Kidney (tissue), 14 donors: Measurements from ENCODE around the gene PNMT. TPM values are rescaled to one million over a fixed set of nuclear protein-coding genes. Genes with fewer than 3 reads are reported as not detected.

ENCODE experiments used
- DNase-seq, 5 donors: peaks; one replicate each; pipeline ENCODE4 v3.0.0-alpha.2; 2013 to 2020
- FAIRE-seq: peaks from 2 replicates; lab custom pipeline; 2012; peaks lifted over from hg19 to GRCh38; lab: Jason Lieb, UNC
- H3K27ac ChIP-seq, 2 donors: one replicate each; pipeline ENCODE4 v1.7.0; 2013; ENCODE audit warnings: low read depth in 2 of 2, low read length in 2 of 2, inconsistent platforms in 1 of 2
- H3K27me3 ChIP-seq: one replicate; pipeline ENCODE4 v1.7.1; 2013; ENCODE audit warnings: low read length, inconsistent platforms; ENCODE audit not compliant: control insufficient read depth, insufficient read depth
- H3K36me3 ChIP-seq, 3 donors: one replicate each; pipeline versions ENCODE4 v1.7.0 to v1.7.1; 2013; ENCODE audit warnings: low read length in 3 of 3, control low read depth in 1 of 3, inconsistent platforms in 1 of 3; ENCODE audit not compliant: insufficient read depth in 3 of 3, control insufficient read depth in 2 of 3
- H3K4me1 ChIP-seq, 3 donors: one replicate each; pipeline versions ENCODE4 v1.7.0 to v1.7.1; 2013; ENCODE audit warnings: low read length in 3 of 3, inconsistent platforms in 1 of 3, low read depth in 1 of 3; ENCODE audit not compliant: control insufficient read depth in 2 of 3, insufficient read depth in 2 of 3
- H3K4me3 ChIP-seq, 3 donors: one replicate each; pipeline versions ENCODE4 v1.7.0 to v1.8.1; 2013; ENCODE audit warnings: low read length in 3 of 3, control low read depth in 1 of 3, inconsistent platforms in 1 of 3
- H3K9ac ChIP-seq, 3 donors: one replicate each; pipeline versions ENCODE4 v1.7.0 to v1.7.1; 2013; ENCODE audit warnings: low read length in 3 of 3, control low read depth in 1 of 3, inconsistent platforms in 1 of 3
- H3K9me3 ChIP-seq, 3 donors: one replicate each; pipeline versions ENCODE4 v1.7.0 to v1.7.1; 2013; ENCODE audit warnings: low read length in 3 of 3, control low read depth in 1 of 3, inconsistent platforms in 1 of 3; ENCODE audit not compliant: control insufficient read depth in 2 of 3, insufficient read depth in 1 of 3
- CTCF ChIP-seq: IDR thresholded peaks from 3 replicates; pipeline ENCODE4 v1.5.1; 2012; ENCODE audit warnings: mild to moderate bottlenecking, moderate library complexity, borderline replicate concordance; ENCODE audit not compliant: insufficient read depth; ENCODE audit errors: extremely low read depth
- intact Hi-C: fragments of 100-400 bp; cut with DNase I; formaldehyde crosslinking; loops from one replicate; pipeline ENCODE4 v1.11.1; 2022
- polyA plus RNA-seq: library from polyadenylated mRNA; stranded (reverse); fragments of 350-450 nt; fragmentation: Illumina TruSeq; extraction: RNeasy Lipid Tissue Mini Kit (QIAGEN cat#74804); gene quantifications from one replicate; pipeline ENCODE4 v1.2.3, GENCODE V29; 2014; ENCODE audit warnings: low read depth, low replicate concordance; ENCODE audit not compliant: insufficient read depth
- total RNA-seq: library from RNA; stranded (reverse); fragmentation: NEBNext Ultra II Directional; extraction: Animal tissue kit (Norgen Biotek cat#: 25700); gene quantifications from one replicate; pipeline ENCODE4 v1.2.1, GENCODE V29; 2021
- donor health status: control.
- donor health status: control.
- donor health status: control.
- donor health status: control.
- donor health status: control.
- donor health status: DM: yes; HTN: yes; CAD: no.
- donor health status: Normal renal cell carcinoma (clear cell type).

Gene PNMT
- total and polyA plus RNA-seq, 2 donors from 2014 or later = 2.0 to 8.2 TPM

- no peaks in the 10 kb centered on the region for H3K27me3 ChIP-seq
- H3K4me3 ChIP-seq = no peak overlapping the region
- TF ChIP-seq CTCF = no peak
- no peak overlapping the region for H3K9ac ChIP-seq
- DNase-seq = peak in 1 of 5 donors; percentile 71
- H3K27ac ChIP-seq = peak overlapping the region in 1 of 2 donors; percentile 10
- H3K9me3 ChIP-seq = no peaks in the 10 kb centered on the region
- FAIRE-seq = no peak
- H3K4me1 ChIP-seq = peaks cover 0 to 24% (median 9%) of the 10 kb centered on the region in 3 donors
- peaks cover 0 to 18% (median 6%) of the 10 kb centered on the region in 3 donors for H3K36me3 ChIP-seq
- intact Hi-C loops = no loop called here
Measured at GRCh38 chr17:39659279-39660010, 8.8 kb upstream of the PNMT start.

- Histone ChIP-seq H3K4me3 (no peak overlapping the region), H3K36me3 (peaks cover 0 to 18% (median 6%) of the 10 kb centered on the region in 3 donors), H3K27me3 (no peaks in the 10 kb centered on the region), H3K9ac (no peak overlapping the region), H3K4me1 (peaks cover 0 to 28% (median 13%) of the 10 kb centered on the region in 3 donors), H3K9me3 (no peaks in the 10 kb centered on the region), H3K27ac (peak overlapping the region in 1 of 2 donors; percentile 22)
- FAIRE-seq (no peak), DNase-seq (no peak)
- intact Hi-C loops = no loop called here
- TF ChIP-seq CTCF = no peak
Measured at GRCh38 chr17:39660011-39660360, 8.3 kb upstream of the PNMT start.

- Histone ChIP-seq H3K9me3 (no peaks in the 10 kb centered on the region), H3K9ac (no peak overlapping the region), H3K36me3 (peaks cover 0 to 18% (median 6%) of the 10 kb centered on the region in 3 donors), H3K4me3 (no peak overlapping the region), H3K27me3 (no peaks in the 10 kb centered on the region), H3K27ac (peak overlapping the region; percentile 20 to 22), H3K4me1 (peaks cover 0 to 30% (median 13%) of the 10 kb centered on the region in 3 donors)
- FAIRE-seq (no peak), DNase-seq (peak in 1 of 5 donors; percentile 70)
- intact Hi-C loops = no loop called here
- no peak for TF ChIP-seq CTCF
Measured at GRCh38 chr17:39660397-39661385, 7.6 kb upstream of the PNMT start.
